ENCODE measurements around the gene MXRA7. TPM values are rescaled to one million over a fixed set of nuclear protein-coding genes. Genes with fewer than 3 reads are reported as not detected.
A peak's percentile ranks its signal among the peaks of the same experiment; 100 is the strongest.

The MXRA7 gene
- total and polyA plus RNA-seq, 4 donors: 60.9 to 127 (median 83.2) TPM

DNA sequence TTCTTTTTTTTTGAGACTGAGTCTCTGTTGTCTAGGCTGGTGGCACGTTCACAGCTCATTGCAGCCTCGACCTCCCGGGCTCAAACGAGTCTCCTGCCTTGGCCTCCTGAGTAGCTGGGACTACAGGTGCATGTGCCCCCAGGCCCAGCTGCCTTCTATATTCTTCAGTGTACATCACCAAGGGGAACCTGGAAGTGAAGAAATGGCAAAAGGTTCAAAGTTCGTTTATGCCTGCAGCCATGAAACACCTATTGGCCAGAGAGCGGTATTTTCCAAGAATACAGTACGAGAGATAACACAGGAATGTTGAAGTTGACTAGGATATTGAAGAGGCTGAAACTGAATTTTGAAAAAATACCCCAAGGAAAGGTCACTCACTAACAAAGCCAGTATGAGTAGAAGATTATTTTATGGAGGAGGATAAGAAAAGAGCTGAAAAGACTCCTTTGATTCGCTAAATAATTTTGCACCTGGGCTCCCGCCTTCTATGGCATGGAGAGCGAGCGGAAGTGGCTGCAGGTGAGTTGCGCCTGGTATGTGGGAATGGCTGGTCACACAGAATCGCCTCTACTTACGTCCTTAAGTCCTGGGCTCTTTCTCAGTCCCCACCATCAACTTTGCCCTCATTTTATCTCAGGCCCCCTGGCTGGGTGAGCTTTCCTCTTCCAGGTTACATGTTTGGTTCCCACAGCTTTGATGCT lies 77.0 kb downstream of the MXRA7 start:
- H3K4me1 ChIP-seq (ENCODE audit: control insufficient read depth in 5 of 5, insufficient read depth in 5 of 5, low read length in 5 of 5): peaks cover 0 to 16% (median 0%) of the 10 kb centered on the region in 5 donors
- DNase-seq: peak in 1 of 3 donors; percentile 27
- H3K27me3 ChIP-seq (ENCODE audit: control insufficient read depth in 3 of 3, insufficient read depth in 3 of 3, low read length in 2 of 3): no peaks in the 10 kb centered on the region
- H3K36me3 ChIP-seq (ENCODE audit: control insufficient read depth in 4 of 4, insufficient read depth in 4 of 4, low read length in 4 of 4): no peaks in the 10 kb centered on the region
- no peaks in the 10 kb centered on the region for H3K9me3 ChIP-seq (ENCODE audit: control insufficient read depth in 4 of 4, insufficient read depth in 3 of 4, low read length in 3 of 4)
- no peak overlapping the region for H3K27ac ChIP-seq (ENCODE audit: low read depth in 1 of 2, low read length in 1 of 2)
- 87 to 92% methylated on average over 14 of the region's 14 CpGs for WGBS, 2 donors
- H3K4me3 ChIP-seq: no peak overlapping the region
- no peak for ATAC-seq (ENCODE audit: insufficient read depth, low FRiP score)
- no peak overlapping the region for H3K9ac ChIP-seq (ENCODE audit: insufficient read depth in 1 of 2, low read length in 2 of 2)
- TF ChIP-seq, protein P1, sequence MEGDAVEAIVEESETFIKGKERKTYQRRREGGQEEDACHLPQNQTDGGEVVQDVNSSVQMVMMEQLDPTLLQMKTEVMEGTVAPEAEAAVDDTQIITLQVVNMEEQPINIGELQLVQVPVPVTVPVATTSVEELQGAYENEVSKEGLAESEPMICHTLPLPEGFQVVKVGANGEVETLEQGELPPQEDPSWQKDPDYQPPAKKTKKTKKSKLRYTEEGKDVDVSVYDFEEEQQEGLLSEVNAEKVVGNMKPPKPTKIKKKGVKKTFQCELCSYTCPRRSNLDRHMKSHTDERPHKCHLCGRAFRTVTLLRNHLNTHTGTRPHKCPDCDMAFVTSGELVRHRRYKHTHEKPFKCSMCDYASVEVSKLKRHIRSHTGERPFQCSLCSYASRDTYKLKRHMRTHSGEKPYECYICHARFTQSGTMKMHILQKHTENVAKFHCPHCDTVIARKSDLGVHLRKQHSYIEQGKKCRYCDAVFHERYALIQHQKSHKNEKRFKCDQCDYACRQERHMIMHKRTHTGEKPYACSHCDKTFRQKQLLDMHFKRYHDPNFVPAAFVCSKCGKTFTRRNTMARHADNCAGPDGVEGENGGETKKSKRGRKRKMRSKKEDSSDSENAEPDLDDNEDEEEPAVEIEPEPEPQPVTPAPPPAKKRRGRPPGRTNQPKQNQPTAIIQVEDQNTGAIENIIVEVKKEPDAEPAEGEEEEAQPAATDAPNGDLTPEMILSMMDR (IDR thresholded peaks at IDR 0.05; ENCODE audit: control extremely low read depth, extremely low read depth): no peak

DNA sequence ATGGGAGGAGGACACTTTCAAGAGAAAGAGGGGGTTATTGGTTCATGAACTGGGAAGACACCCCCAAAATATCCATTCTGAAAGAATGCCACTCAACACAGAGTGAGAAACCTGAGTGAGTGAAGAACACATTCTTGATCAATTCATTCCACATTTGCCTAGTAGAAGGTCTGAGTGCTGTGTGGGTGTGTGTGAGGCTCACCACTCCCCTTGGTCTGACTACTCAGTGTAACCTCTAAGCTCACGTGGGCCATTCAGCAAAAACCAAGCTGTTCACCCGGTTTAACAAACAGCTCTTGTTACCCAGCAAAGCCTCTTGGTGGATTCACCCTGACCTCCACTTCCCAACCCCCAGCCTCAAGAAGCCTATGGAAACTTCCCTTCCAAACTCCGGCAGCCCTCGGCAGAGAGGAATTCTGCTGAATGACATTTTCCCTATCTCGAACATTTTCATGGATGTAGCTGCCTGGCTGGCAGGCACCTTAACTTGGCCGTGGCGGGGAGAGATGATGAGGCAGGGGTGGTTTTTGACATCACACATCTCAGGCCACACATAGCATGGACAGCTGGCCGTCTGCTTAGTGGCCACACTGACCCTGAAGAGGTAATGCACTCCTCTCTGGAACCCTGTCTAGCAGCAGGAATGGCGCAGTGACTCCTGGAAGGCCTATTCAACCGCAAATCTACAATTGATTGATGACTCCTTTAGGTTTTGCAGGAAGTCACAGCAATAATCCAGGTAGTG lies 78.8 kb downstream of the MXRA7 start:
- TF ChIP-seq, protein P1 (IDR thresholded peaks at IDR 0.05; ENCODE audit: control extremely low read depth, extremely low read depth): no peak
- no peaks in the 10 kb centered on the region for H3K27me3 ChIP-seq (ENCODE audit: control insufficient read depth in 3 of 3, insufficient read depth in 3 of 3, low read length in 2 of 3)
- peaks cover 0 to 16% (median 0%) of the 10 kb centered on the region in 5 donors for H3K4me1 ChIP-seq (ENCODE audit: control insufficient read depth in 5 of 5, insufficient read depth in 5 of 5, low read length in 5 of 5)
- no peak overlapping the region for H3K4me3 ChIP-seq
- ATAC-seq (ENCODE audit: insufficient read depth, low FRiP score): no peak
- DNase-seq: peak; percentile 55 to 81 (median 62)
- peaks cover 0 to 2% (median 0%) of the 10 kb centered on the region in 4 donors for H3K36me3 ChIP-seq (ENCODE audit: control insufficient read depth in 4 of 4, insufficient read depth in 4 of 4, low read length in 4 of 4)
- no peak overlapping the region for H3K9ac ChIP-seq (ENCODE audit: insufficient read depth in 1 of 2, low read length in 2 of 2)
- no peak overlapping the region for H3K27ac ChIP-seq (ENCODE audit: low read depth in 1 of 2, low read length in 1 of 2)
- no peaks in the 10 kb centered on the region for H3K9me3 ChIP-seq (ENCODE audit: control insufficient read depth in 4 of 4, insufficient read depth in 3 of 4, low read length in 3 of 4)
- 74 to 78% methylated on average over 10 of the region's 10 CpGs for WGBS, 2 donors

DNA sequence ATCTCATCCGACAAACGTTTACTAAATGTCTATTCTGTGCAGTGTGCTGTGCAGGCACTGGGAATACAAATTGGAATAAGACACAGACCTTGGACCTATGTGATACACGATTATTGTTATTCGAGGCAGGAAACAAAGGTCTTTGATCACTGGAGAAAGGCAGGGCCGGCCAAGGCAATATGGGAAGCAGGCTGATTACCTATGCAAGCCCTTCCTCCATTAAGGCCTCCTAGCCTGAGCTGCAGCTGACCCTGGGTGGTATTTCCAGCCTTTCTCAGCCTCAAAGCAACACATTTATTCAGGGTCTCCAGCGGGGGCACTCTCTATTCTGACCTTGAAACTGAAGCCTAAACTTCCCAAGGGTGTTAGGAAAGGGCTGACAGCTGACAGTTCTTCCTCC lies 80.6 kb downstream of the MXRA7 start:
- no peak overlapping the region for H3K4me3 ChIP-seq
- 75 to 83% methylated on average over 6 of the region's 6 CpGs for WGBS, 2 donors
- peaks cover 0 to 2% (median 0%) of the 10 kb centered on the region in 4 donors for H3K36me3 ChIP-seq (ENCODE audit: control insufficient read depth in 4 of 4, insufficient read depth in 4 of 4, low read length in 4 of 4)
- DNase-seq (no peak), ATAC-seq (ENCODE audit: insufficient read depth, low FRiP score) (no peak)
- no peaks in the 10 kb centered on the region for H3K9me3 ChIP-seq (ENCODE audit: control insufficient read depth in 4 of 4, insufficient read depth in 3 of 4, low read length in 3 of 4)
- no peak overlapping the region for H3K9ac ChIP-seq (ENCODE audit: insufficient read depth in 1 of 2, low read length in 2 of 2)
- TF ChIP-seq, protein P1 (IDR thresholded peaks at IDR 0.05; ENCODE audit: control extremely low read depth, extremely low read depth): no peak
- no peak overlapping the region for H3K27ac ChIP-seq (ENCODE audit: low read depth in 1 of 2, low read length in 1 of 2)
- H3K4me1 ChIP-seq (ENCODE audit: control insufficient read depth in 5 of 5, insufficient read depth in 5 of 5, low read length in 5 of 5): peaks cover 0 to 16% (median 0%) of the 10 kb centered on the region in 5 donors
- H3K27me3 ChIP-seq (ENCODE audit: control insufficient read depth in 3 of 3, insufficient read depth in 3 of 3, low read length in 2 of 3): no peaks in the 10 kb centered on the region

Small RNA genes within 50 kb of the gene (small RNA-seq; reads per million reads assigned to genes)
- gene AC005837.3 (ENCODE audit: low replicate concordance) (not detected), gene RF02271 (ENCODE audit: low replicate concordance) (not detected), gene RNU6-227P (ENCODE audit: low replicate concordance) (not detected), gene RNU6-97P (ENCODE audit: low replicate concordance) (not detected), gene RNY4P36 (ENCODE audit: low replicate concordance) (0.37 reads per million, percentile 46 among the genes with 10 or more reads in this experiment)

Other genes with a start within 250 kb of the MXRA7 start
- under 1 TPM in 1 of 2 donors, not detected in 1; 0.31 TPM for gene AANAT, start 243.4 kb downstream of the MXRA7 start, total RNA-seq
- under 1 TPM in 1 of 2 donors, not detected in 1; 0.10 TPM for gene AANAT, start 243.4 kb downstream of the MXRA7 start, polyA plus RNA-seq
- 10 to 100 TPM; 22.7 to 56.5 TPM for gene RHBDF2, start 209.5 kb downstream of the MXRA7 start, total RNA-seq
- gene RHBDF2, start 209.5 kb downstream of the MXRA7 start, polyA plus RNA-seq: 100 to 1,000 TPM in 1 of 2 donors, 10 to 100 TPM in 1; 20.1 to 116 TPM
- gene CYGB, start 173.3 kb downstream of the MXRA7 start, total RNA-seq: 10 to 100 TPM; 15.9 to 20.0 TPM
- 10 to 100 TPM; 21.4 to 30.4 TPM for gene CYGB, start 173.3 kb downstream of the MXRA7 start, polyA plus RNA-seq
- gene PRCD, start 170.9 kb downstream of the MXRA7 start, total RNA-seq: 10 to 100 TPM in 1 of 2 donors, 1 to 10 TPM in 1; 3.3 to 11.3 TPM
- 1 to 10 TPM; 2.0 to 7.9 TPM for gene PRCD, start 170.9 kb downstream of the MXRA7 start, polyA plus RNA-seq
- gene ST6GALNAC2, start 125.1 kb downstream of the MXRA7 start, total RNA-seq: 10 to 100 TPM; 20.8 to 38.0 TPM
- 10 to 100 TPM; 12.1 to 15.4 TPM for gene ST6GALNAC2, start 125.1 kb downstream of the MXRA7 start, polyA plus RNA-seq
- 10 to 100 TPM; 22.5 to 24.9 TPM for gene ST6GALNAC1, start 67.2 kb downstream of the MXRA7 start, total RNA-seq
- 10 to 100 TPM; 13.9 to 19.3 TPM for gene ST6GALNAC1, start 67.2 kb downstream of the MXRA7 start, polyA plus RNA-seq
- 10 to 100 TPM; 25.6 to 34.3 TPM for gene JMJD6, start 15.6 kb upstream of the MXRA7 start, total RNA-seq
- 10 to 100 TPM; 23.8 to 52.9 TPM for gene JMJD6, start 15.6 kb upstream of the MXRA7 start, polyA plus RNA-seq
- gene METTL23, start 15.9 kb upstream of the MXRA7 start, total RNA-seq: 10 to 100 TPM; 23.1 to 34.5 TPM
- gene METTL23, start 15.9 kb upstream of the MXRA7 start, polyA plus RNA-seq: 10 to 100 TPM; 37.7 to 43.1 TPM
- 100 to 1,000 TPM; 172 to 215 TPM for gene SRSF2, start 26.4 kb upstream of the MXRA7 start, total RNA-seq
- gene SRSF2, start 26.4 kb upstream of the MXRA7 start, polyA plus RNA-seq: 100 to 1,000 TPM; 136 to 251 TPM
- 10 to 100 TPM; 30.5 to 57.5 TPM for gene MFSD11, start 27.2 kb upstream of the MXRA7 start, total RNA-seq
- 10 to 100 TPM; 12.0 to 19.5 TPM for gene MFSD11, start 27.2 kb upstream of the MXRA7 start, polyA plus RNA-seq
- under 1 TPM; 0.28 to 0.40 TPM for gene MGAT5B, start 157.4 kb upstream of the MXRA7 start, total RNA-seq
- gene MGAT5B, start 157.4 kb upstream of the MXRA7 start, polyA plus RNA-seq: under 1 TPM; 0.52 to 0.67 TPM